HG03354 (cell line): ENCODE measurements around the gene CDV3.
A peak's percentile ranks its signal among the peaks of the same experiment; 100 is the strongest.
"Not testable (repeated sequence)": the region's sequence is repeated elsewhere in the genome, so short reads cannot be mapped to it uniquely, and the experiment has no call there.

Source experiments
- ATAC-seq: cut with Tn5 transposase; IDR thresholded peaks from one replicate; pipeline ENCODE4 v1.9.1; 2021; ENCODE audit warnings: mild to moderate bottlenecking; ENCODE audit not compliant: unreplicated experiment, poor library complexity, severe bottlenecking

CDV3 gene, protein sequence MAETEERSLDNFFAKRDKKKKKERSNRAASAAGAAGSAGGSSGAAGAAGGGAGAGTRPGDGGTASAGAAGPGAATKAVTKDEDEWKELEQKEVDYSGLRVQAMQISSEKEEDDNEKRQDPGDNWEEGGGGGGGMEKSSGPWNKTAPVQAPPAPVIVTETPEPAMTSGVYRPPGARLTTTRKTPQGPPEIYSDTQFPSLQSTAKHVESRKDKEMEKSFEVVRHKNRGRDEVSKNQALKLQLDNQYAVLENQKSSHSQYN

GRCh38 chr3:133573629-133574194 is at the start of gene CDV3:
CDV3 (plus strand) TSS chr3:133573686; CDS start chr3:133574045, 359 bp downstream.
- ATAC-seq, result peak; percentile 37

GRCh38 chr3:133523758-133524157 is 49.7 kb upstream of the CDV3 start:
- ATAC-seq, result not testable (repeated sequence)

GRCh38 chr3:133525435-133525834 is 48.1 kb upstream of the CDV3 start:
- no peak for ATAC-seq

- no peak for ATAC-seq
Measured at GRCh38 chr3:133527081-133527715, 46.3 kb upstream of the CDV3 start.

DNA sequence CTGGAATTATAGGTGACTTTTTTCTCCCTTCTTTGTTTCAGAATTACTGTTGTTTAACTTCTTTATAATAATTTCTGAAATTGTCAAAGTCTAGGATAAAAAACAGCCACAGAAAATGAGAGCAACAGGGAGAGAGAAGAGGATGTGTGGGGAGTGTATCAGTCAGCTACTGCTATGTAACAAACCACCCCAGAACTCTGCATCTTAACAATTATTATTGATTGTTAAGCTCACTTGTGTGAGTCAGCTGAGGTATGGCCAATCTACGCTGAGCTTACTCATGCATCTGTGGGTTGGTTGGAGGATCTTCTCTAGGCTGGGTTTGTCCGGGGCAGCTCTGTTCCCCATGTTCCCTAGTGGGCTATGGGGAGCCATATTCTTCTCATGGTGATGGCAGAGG is 43.7 kb upstream of the CDV3 start:
- ATAC-seq, result no peak

DNA sequence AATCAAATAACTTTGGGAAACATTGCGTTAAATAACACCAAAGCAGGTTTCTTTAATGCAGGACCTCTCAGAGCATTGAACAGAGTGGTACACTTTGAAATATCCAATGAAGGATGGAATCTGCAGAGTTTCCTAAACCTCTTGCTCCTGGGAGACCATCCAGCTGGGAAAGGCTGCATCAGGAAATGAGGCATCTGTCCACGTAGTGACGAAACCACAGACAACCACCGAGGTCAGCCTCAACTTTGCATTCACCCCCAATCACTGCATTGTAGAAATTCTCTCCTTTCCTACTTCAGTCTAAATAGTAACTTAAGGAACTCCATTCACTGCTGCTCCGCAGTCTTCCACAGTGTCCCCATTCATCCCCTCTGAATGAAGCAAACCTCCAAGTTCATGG is 41.5 kb upstream of the CDV3 start:
- no peak for ATAC-seq

GRCh38 chr3:133532951-133533350 is 40.5 kb upstream of the CDV3 start:
- ATAC-seq, result no peak

- ATAC-seq, result no peak
Measured at GRCh38 chr3:133535971-133536881, 37.3 kb upstream of the CDV3 start.

DNA sequence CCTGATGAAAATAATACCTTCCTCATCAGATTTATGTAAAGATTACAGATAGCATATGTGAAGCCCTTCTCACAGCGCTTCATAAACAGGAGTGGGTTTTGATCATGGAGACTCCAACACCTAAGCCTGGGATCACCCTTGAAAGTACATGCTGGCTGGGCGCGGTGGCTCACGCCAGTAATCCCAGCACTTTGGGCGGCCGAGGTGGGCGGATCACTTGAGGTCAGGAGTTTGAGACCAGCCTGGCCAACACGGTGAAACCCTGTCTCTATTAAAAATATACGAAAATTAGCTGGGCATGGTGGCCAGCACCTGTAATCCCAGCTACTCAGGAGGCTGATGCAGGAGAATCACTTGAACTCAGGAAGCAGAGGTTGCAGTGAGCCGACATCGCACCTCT is 36.4 kb upstream of the CDV3 start:
- ATAC-seq, result not testable (repeated sequence)

DNA sequence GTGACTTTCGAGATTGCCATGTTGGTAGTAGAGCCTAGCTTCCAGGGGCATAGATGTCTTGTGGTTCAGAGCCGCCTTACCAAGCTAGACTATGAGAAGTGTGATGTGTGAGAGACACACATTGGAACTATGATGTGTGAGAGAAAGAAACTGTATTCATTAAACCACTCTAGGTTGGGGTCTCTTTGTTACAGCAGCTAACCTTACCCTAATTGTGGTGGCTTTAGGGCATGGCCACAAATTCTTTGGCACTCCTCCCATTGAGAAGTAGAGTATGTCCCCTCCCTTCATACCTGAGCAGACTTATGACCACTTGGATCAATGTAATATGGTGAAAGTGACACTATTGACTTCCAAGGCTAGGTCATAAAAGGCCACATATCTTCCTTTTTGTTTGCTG is 35.3 kb upstream of the CDV3 start:
- ATAC-seq, result no peak

- ATAC-seq, result peak; percentile 57
Measured at GRCh38 chr3:133540896-133541674, 32.4 kb upstream of the CDV3 start.

DNA sequence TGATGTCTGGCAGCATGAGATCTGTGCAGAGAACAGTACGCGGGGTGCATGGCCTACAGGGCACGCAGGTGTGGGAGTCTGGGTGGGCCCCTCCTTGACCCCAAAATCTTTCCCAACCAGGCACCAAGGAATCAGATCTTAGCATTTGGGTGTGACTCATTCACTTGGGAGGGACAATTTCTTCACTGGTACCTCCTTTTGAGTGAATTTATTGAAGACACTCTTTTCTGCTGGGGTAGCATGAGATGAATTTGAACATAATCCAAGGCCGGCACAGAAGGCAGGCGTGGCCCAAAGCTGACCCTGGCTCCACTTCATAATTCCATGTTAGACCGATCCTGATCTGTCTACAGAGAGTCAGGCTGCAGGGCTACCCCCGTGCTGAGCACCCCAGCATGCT is 30.6 kb upstream of the CDV3 start:
- ATAC-seq, result no peak

- not testable (repeated sequence) for ATAC-seq
Measured at GRCh38 chr3:133544983-133545382, 28.5 kb upstream of the CDV3 start.

DNA sequence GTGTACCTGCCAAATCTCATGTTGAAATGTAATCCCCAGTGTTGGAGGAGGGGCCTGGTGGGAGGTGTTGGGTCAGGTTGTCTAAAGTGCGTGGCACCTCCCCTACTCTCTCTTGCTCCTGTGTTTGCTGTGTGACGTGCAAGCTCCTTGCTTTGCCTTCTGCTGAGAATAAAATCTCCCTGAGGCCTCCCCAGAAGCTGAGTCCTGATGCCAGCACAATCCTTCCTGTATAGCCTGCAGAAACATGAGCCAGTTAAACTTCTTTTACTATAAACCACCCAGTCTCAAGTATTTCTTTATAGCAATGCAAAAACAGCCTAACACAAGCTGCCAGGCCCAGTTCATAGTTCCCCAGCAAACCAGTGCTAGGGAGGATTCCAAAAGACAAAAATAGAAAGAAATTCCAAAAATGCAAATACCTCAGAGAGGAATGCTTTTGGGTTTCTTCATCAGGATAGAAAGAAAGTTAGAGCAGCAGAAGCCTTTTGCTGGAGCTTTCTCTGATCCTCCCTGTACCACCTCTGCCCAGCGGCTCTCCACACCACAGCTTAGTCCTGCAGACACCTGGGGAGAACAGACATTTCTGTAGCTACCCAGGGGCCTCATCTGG is 25.9 kb upstream of the CDV3 start:
- ATAC-seq, result no peak

- ATAC-seq, result no peak
Measured at GRCh38 chr3:133548090-133548489, 25.4 kb upstream of the CDV3 start.

DNA sequence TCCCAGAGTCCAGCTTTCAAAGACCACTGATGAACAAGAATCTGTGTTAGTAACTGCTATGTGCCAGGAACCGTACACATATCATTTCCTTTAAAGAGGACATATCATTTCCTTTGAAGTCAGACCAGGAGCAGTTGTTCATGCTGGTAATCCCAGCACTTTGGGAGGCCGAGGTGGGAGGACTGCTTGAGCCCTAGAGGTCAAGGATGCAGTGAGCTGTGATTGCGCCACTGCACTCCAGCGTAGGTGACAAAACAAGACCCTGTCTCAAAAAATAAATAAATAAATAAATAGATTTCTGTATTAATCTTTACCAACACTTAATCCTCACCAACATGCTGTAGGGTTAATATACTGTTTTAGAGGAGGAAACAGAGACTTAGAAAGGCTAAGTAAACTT is 23.9 kb upstream of the CDV3 start:
- ATAC-seq, result no peak

DNA sequence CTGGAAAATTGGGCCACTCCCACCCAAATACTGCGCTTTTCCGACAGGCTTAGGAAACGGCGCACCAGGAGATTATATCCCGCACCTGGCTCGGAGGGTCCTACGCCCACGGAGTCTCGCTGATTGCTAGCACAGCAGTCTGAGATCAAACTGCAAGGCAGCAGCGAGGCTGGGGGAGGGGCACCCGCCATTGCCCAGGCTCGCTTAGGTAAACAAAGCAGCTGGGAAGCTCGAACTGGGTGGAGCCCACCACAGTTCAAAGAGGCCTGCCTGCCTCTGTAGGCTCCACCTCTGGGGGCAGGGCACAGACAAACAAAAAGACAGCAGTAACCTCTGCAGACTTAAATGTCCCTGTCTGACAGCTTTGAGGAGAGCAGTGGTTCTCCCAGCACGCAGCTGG is 21.9 kb upstream of the CDV3 start:
- ATAC-seq, result not testable (repeated sequence)

DNA sequence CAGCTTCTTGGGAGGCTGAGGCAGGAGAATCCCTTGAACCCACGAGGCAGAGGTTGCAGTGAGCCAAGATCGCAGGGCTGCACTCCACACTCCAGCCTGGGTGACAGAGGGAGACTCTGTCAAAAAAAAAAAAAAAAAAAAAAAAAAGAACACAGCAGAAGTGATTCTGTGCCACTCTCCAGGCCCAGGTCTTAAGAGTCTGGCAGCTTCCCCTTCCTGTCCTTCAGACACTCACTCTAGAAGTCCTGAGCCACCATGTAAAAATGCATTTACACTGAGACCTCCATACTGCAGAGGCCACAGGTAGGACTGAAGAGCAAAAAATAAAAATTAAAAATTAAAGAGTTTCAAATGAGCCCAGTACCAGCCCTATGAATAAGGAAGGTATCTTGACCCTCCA is 11.8 kb upstream of the CDV3 start:
- peak; percentile 46 for ATAC-seq

DNA sequence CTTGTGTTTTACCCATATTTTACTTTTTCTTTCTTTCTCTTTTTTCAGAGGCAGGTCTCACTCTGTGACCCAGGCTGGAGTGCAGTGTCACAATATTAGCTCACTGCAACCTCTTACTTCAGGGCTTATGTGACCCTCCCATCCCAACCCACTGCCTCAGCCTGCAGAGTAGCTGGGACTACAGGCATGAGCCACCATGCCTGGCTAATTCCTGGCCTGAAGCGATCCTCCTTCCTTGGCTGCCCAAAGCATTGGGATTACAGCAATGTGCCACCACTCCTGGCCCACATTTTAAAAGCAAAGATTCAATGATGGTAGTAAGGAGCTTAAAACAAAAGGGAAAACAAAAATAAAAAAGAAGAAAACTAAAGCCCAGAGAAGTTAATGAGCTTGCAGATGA is 11.1 kb upstream of the CDV3 start:
- no peak for ATAC-seq
